ENCODE results near the gene SLC7A5. TPM values are rescaled to one million over a fixed set of nuclear protein-coding genes. Genes with fewer than 3 reads are reported as not detected.

Gene SLC7A5
- total and polyA plus RNA-seq, 2 of the 13 experiments (the other 11 are each of a cell fraction or from before 2014, with no cell fraction given), result 79.6 to 155 TPM

GRCh38 chr16:87860553-87861299, 8.6 kb downstream of the SLC7A5 start (continued):
- TF ChIP-seq PAXIP1 (CRISPR knock-in tag; conservative IDR thresholded peaks at IDR 0.05) (peak; percentile 55), TSC22D2 (CRISPR knock-in tag; IDR thresholded peaks at IDR 0.05; ENCODE audit: borderline replicate concordance) (peak; percentile 43; the same call in 1 of the 2 replicates), FIP1L1 (IDR thresholded peaks at IDR 0.05; ENCODE audit: borderline replicate concordance, insufficient read depth, low read depth, low read length) (no peak), YEATS2 (CRISPR knock-in tag; IDR thresholded peaks at IDR 0.05; ENCODE audit: borderline replicate concordance) (peak; percentile 52; the same call in 1 of the 2 replicates), SNAPC4 (CRISPR knock-in tag; IDR thresholded peaks at IDR 0.05) (no peak), EED (CRISPR knock-in tag; IDR thresholded peaks at IDR 0.05) (peak; percentile 84; the same call in 1 of the 2 replicates), RELA (CRISPR knock-in tag; IDR thresholded peaks at IDR 0.05) (0 out of 2 replicates have a peak, but pooled peaks have one; percentile 46), ZNF747 (CRISPR knock-in tag; IDR thresholded peaks at IDR 0.05; ENCODE audit: borderline replicate concordance) (peak; percentile 44; the same call in 1 of the 2 replicates), ZNF577 (CRISPR knock-in tag; IDR thresholded peaks at IDR 0.05; ENCODE audit: borderline replicate concordance, low read depth) (0 out of 2 replicates have a peak, but pooled peaks have one; percentile 69), MIXL1 (CRISPR knock-in tag; IDR thresholded peaks at IDR 0.05) (0 out of 2 replicates have a peak, but pooled peaks have one; percentile 11), PLSCR1 (CRISPR knock-in tag; IDR thresholded peaks at IDR 0.05; ENCODE audit: borderline replicate concordance) (no peak), TOPORS (CRISPR knock-in tag; IDR thresholded peaks at IDR 0.05) (no peak), KAT7 (CRISPR knock-in tag; IDR thresholded peaks at IDR 0.05; ENCODE audit: borderline replicate concordance) (peak; percentile 36; the same call in 1 of the 2 replicates), ZFY (CRISPR knock-in tag; IDR thresholded peaks at IDR 0.05) (peak; percentile 61), SNAI1 (CRISPR knock-in tag; IDR thresholded peaks at IDR 0.05; ENCODE audit: borderline replicate concordance) (0 out of 2 replicates have a peak, but pooled peaks have one; percentile 72), RXRA (CRISPR knock-in tag; IDR thresholded peaks at IDR 0.05) (peak; percentile 60; the same call in 1 of the 2 replicates), MEF2D (CRISPR knock-in tag; IDR thresholded peaks at IDR 0.05) (peak; percentile 78; the same call in 1 of the 2 replicates), SRSF1 (optimal IDR thresholded peaks at IDR 0.05; ENCODE audit: low read depth, low read length) (no peak), NFE2L2 (IDR thresholded peaks at IDR 0.05; ENCODE audit: low read length) (peak; percentile 96), ZNF205 (CRISPR knock-in tag; IDR thresholded peaks at IDR 0.05) (no peak)
